HEK293 (cell line): ENCODE measurements around the gene TM7SF2.

Experiments
- KLF17 ChIP-seq: fragments of 450-650 bp; formaldehyde crosslinking; IDR thresholded peaks from 2 replicates; pipeline ENCODE4 v1.5.1; 2016; ENCODE audit warnings: missing biosample characterization, missing genetic modification characterization
- REST ChIP-seq: fragments of 450-650 bp; formaldehyde crosslinking; IDR thresholded peaks from 2 replicates; pipeline ENCODE4 v1.5.1; 2016; ENCODE audit warnings: missing biosample characterization, missing genetic modification characterization
- ZBTB1 ChIP-seq: fragments of 450-650 bp; formaldehyde crosslinking; IDR thresholded peaks from 2 replicates; pipeline ENCODE4 v1.5.1; 2016; ENCODE audit warnings: missing biosample characterization, missing genetic modification characterization
- ZNF169 ChIP-seq: fragments of 450-650 bp; formaldehyde crosslinking; IDR thresholded peaks from 2 replicates; pipeline ENCODE4 v1.5.1; 2016; ENCODE audit warnings: missing biosample characterization, missing genetic modification characterization
- ZNF704 ChIP-seq: fragments of 450-650 bp; formaldehyde crosslinking; IDR thresholded peaks from 2 replicates; pipeline ENCODE4 v1.5.1; 2016; ENCODE audit warnings: missing biosample characterization, missing genetic modification characterization
- ZNF785 ChIP-seq: fragments of 450-650 bp; formaldehyde crosslinking; IDR thresholded peaks from 2 replicates; pipeline ENCODE4 v1.5.1; 2016; ENCODE audit warnings: missing biosample characterization, missing genetic modification characterization

- TF ChIP-seq ZBTB1 (tag by site-specific recombination) = no peak
- TF ChIP-seq ZNF169 (tag by site-specific recombination) = no peak
- no peak for TF ChIP-seq ZNF704 (tag by site-specific recombination)
- TF ChIP-seq REST (tag by site-specific recombination) = no peak
- no peak for TF ChIP-seq KLF17 (tag by site-specific recombination)
- no peak for TF ChIP-seq ZNF785
Observed at GRCh38 chr11:65156256-65156655, 44.6 kb downstream of the TM7SF2 start.
